Kidney capillary endothelial cell (primary cell): Measurements from ENCODE around the gene CASKIN1.
"Not testable (repeated sequence)": the region's sequence is repeated elsewhere in the genome, so short reads cannot be mapped to it uniquely, and the experiment has no call there.

Experiments
- DNase-seq: peaks from one replicate; pipeline ENCODE4 v3.0.0-alpha.2; 2018; ENCODE audit warnings: low spot score

Gene CASKIN1

GRCh38 chr16:2196162-2196980, at the start of gene CASKIN1:
CASKIN1 (minus strand) TSS chr16:2196605; CDS start chr16:2196432, 173 bp downstream.
- no peak for DNase-seq

GRCh38 chr16:2244926-2245795, 48.8 kb upstream of the CASKIN1 start:
- DNase-seq = no peak

- DNase-seq = no peak
These were observed 47.9 kb upstream of the CASKIN1 start for GRCh38 chr16:2244301-2244700.

- no peak for DNase-seq
These were observed 47.4 kb upstream of the CASKIN1 start for GRCh38 chr16:2243781-2244180.

DNA sequence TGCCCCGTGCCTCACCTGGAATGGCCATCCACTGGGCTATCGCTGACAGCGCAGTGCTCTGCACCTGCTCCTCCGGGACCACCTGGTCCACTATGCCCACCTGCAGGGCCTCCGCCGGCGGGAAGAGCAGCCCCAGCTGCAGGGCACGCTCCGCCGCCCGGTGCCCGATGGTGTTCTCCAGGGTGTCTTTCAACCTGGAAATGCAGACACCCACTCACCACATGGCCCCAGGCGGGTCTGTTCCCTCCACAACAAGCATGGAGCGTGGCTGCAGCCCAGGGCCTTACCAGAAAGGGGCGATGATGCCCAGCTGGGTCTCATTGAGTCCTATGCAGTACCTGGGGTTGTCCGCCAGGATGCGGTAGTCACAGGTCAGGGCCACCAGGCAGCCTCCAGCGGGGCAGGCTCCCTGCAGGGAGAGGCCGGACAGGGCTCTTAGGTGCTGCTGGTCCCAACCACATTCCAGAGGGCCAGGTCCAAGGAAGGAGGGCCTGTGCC, 46.7 kb upstream of the CASKIN1 start:
- DNase-seq = no peak

DNA sequence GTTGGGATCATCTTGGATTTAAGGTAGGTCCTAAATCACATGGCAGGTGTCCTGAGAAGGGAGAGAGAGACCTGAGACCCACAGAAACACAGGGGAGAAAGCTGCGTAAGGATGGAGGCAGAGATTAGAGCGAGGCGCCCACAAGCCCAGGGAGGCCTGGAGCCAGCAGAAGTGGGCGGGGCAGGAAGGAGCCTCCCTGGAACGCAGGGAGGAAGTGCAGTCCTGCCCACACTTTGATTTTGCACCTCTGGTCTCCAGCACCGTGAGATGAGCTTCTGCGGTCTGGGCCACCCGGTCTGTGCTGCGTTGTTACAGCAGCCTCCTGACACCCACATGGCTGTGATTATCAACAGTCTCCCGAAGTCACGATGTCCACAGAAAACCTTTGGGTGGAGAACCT, 46.2 kb upstream of the CASKIN1 start:
- DNase-seq = no peak

DNA sequence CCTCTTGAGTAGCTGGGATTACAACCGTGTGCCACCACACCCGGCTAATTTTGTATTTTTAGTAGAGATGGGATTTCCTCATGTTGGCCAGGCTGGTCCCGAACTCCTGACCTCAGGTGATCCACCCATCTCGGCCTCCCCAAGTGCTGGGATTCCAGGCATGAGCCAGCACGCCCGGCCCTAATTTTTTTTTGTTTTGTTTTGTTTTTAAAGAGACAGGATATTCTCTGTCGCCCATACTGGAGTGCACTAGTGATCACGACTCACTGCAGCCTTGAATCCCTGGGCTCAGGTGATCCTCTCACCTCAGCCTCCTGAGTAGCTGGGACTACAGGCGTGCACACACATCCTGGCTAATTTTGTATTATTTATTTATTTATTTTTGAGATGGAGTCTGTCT, 43.9 kb upstream of the CASKIN1 start:
- not testable (repeated sequence) for DNase-seq

DNA sequence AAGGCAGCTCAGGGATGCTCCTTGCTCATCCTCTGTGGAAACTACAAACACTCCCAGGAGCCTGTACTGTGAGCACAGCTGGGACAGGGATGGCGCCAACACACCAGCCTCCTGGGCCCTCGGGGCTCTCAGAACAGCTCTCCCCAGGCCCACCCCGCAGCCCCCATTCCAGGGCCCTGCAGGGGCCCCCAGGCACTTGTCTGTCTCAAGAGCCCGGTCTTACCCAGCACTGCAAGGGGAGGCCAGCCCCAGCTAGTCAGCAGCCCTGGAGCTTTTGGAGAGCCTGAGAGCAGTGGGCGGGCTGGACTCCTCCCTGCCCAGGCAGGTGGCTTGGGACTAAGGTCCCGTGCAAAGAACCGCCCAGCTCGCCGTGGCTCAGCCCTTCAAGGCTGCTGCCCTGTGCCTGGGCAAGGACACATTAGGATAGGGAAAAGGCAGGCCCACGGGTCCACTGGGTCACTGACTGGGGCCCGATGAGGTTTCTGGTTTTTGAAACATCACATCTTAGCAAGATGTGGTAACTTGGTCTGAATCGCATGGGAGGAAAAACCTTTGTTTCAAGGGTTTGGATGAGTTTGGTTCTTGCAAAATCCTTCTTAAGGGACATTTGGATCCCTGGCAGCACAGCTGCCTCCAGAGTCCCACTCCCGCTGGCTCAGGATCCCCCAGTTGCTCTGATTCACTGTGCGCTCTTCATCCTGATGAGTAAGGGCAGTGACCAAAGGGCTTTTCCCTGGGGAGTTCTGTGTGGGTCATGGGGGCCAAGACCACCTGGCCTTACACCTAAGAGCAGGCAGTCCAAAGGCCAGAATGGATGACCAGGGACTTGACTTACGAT, 42.7 kb upstream of the CASKIN1 start:
- no peak for DNase-seq

DNA sequence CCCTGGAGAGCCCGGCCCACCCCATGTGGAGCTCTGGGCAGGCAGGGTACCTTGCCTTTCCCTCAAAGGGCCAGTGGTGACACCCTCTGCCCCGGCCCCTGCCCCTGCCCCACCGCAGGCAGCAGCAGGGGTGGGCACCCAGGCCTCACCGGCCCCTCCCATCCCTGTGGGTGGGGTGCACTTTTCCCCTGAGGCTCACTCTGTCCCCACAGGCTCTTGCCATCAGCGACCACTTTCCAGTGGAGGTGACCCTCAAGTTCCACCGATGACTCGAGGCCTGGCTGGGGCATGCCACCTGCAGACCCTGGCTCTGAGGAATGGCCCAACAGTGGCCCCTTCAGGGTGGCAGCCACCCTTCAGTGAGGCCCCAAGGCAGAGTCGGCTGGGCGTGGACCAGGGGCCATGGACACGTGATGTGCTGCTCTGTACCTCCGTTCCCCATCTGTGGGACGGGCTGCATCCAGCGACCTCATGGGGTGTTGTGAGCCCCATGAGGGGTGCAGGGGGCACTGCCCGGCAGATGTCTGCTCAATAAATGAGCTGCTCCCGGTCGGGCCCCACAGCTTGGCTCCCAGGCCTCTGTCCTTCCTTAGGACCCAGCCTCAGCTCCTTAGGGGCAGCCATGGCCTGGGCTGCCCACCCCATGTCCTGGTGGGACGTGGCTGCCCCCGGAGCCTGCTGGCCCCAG, 41.9 kb upstream of the CASKIN1 start:
- DNase-seq = no peak

GRCh38 chr16:2237493-2238149, 41.2 kb upstream of the CASKIN1 start:
- no peak for DNase-seq

DNA sequence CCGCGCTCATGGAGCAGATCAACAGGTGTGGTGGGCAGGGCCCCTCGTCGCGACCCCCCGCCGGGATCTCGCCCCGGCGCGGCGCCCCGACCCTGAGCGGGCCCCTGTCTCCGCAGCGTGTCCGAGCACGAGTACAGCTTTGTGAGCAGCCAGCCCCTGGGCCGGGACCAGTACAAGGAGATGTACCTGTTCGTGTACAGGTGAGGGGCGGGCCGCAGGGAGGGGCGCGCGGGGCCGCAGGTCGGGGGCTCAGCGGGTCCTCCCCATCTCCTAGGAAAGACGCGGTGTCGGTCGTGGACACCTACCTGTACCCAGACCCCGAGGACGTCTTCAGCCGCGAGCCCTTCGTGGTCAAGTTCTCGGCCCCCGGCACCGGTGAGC, 40.7 kb upstream of the CASKIN1 start:
- DNase-seq = no peak

GRCh38 chr16:2236337-2237101, 40.1 kb upstream of the CASKIN1 start, which contains the start of gene DNASE1L2:
DNASE1L2 (plus strand) TSS chr16:2236444; CDS start chr16:2236817, 373 bp downstream.
- no peak for DNase-seq

DNA sequence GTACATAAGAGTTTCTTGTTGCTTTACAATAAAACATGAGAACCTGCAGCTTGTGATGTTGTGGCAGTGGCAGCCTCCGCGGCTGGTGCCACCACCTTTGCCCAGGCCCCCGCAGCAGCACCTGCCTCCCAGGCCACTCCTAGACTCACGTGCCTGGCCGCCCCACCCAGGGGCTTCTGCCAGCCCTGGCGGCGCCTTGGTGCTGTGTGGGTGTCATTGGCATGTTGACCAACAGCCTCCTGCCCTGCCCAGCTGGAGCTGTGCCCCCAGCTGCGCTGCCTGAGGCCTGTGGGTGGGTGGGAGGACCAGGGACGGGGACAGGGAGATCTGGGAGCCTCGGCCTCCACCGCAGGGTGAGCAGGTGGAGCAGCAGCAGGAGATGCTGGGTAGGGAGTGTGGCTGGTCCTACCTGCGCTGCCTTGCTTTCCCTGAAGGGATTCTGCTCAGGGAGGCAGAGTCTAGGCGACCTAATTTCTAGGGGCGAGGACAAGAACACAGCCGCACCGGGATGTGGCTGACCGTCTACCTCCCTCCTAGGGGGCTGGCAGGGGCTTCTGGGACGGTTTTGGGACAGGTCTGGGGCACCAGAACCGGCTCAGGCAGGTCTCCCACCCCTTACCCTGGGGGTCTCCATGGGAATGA, 39.4 kb upstream of the CASKIN1 start:
- no peak for DNase-seq

GRCh38 chr16:2235234-2235651, 38.8 kb upstream of the CASKIN1 start:
- DNase-seq = no peak

- DNase-seq = no peak
These were observed 38.4 kb upstream of the CASKIN1 start for GRCh38 chr16:2234813-2235170.

GRCh38 chr16:2233872-2234812, 37.7 kb upstream of the CASKIN1 start:
- DNase-seq = no peak

DNA sequence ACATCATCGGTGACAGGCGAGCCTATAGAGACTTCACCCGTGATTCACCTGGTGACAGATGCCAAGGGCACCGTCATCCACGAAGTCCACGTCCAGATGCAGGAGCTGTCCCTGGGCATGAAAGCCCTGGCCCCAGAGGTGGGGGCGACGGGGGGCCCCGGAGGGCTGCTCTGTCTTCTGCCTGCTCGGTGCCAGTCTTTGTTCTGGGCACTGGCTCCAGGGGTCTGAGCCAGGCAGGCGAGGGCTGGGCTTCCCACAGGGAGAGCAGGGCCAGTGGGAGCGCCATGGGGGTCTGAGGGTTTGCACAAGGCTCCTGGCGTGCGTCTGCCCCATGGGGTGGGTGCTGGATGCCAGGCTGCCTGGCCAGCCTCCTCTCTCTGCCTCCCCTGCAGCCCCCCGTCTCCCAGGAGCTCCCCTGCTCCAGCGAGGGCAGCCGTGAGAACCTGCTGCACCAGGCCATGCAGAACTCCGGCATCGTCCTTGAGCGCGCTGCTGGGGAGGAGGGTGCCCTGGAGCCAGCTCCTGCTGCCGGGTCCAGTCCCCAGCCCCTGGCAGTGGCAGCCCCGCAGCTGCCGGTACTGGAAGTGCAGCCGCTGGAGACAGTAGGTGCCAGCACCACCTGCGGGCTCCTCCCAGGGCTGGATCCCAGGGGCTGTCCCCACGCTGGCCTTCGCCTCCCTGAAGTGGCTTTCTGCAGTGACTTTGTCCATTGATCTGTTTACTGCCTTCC, 36.8 kb upstream of the CASKIN1 start:
- DNase-seq = no peak
